ENCODE data around the gene ANKFN1.

Gene ANKFN1

GRCh38 chr17:56173958-56174835, 20.9 kb downstream of the ANKFN1 start:
- no peak for DNase-seq
- no peak overlapping the region for H3K4me3 ChIP-seq (ENCODE audit: low read length)
- H2AFZ ChIP-seq (ENCODE audit: low read length): no peak overlapping the region
- TF ChIP-seq CTCF (IDR thresholded peaks at IDR 0.05; ENCODE audit: low read length) (no peak), EZH2 (optimal IDR thresholded peaks at IDR 0.05; ENCODE audit: low read depth, low read length) (no peak), EZH2phosphoT487 (IDR thresholded peaks at IDR 0.05; ENCODE audit: low read length) (no peak)
- H3K9me2 ChIP-seq (replicated peaks; ENCODE audit: insufficient read depth, low read length): no peaks in the 10 kb centered on the region
- no peak overlapping the region for H3K27ac ChIP-seq (ENCODE audit: low read length)
- H3K4me2 ChIP-seq (ENCODE audit: low read depth, low read length): no peak overlapping the region
- no peaks in the 10 kb centered on the region for H3K9me3 ChIP-seq (replicated peaks; ENCODE audit: insufficient read depth, low read length)
- no peaks in the 10 kb centered on the region for H3K4me1 ChIP-seq (ENCODE audit: low read length)
- H3K9ac ChIP-seq (ENCODE audit: low read length): no peak overlapping the region
- H3F3A ChIP-seq (ENCODE audit: insufficient read depth, low read length): no peaks in the 10 kb centered on the region
- H3K36me3 ChIP-seq (replicated peaks; ENCODE audit: insufficient read depth, low read length): no peaks in the 10 kb centered on the region
- no peaks in the 10 kb centered on the region for H3K27me3 ChIP-seq (replicated peaks; ENCODE audit: insufficient read depth, low read length)
- H4K20me1 ChIP-seq (ENCODE audit: insufficient read depth, low read length): no peaks in the 10 kb centered on the region
- H3K79me2 ChIP-seq (ENCODE audit: low read length): no peaks in the 10 kb centered on the region

GRCh38 chr17:56175299-56175955, 22.2 kb downstream of the ANKFN1 start:
- H4K20me1 ChIP-seq (ENCODE audit: insufficient read depth, low read length): no peaks in the 10 kb centered on the region
- H3K9me2 ChIP-seq (replicated peaks; ENCODE audit: insufficient read depth, low read length): no peaks in the 10 kb centered on the region
- no peaks in the 10 kb centered on the region for H3K4me1 ChIP-seq (ENCODE audit: low read length)
- no peaks in the 10 kb centered on the region for H3K9me3 ChIP-seq (replicated peaks; ENCODE audit: insufficient read depth, low read length)
- no peak overlapping the region for H3K27ac ChIP-seq (ENCODE audit: low read length)
- H3K4me2 ChIP-seq (ENCODE audit: low read depth, low read length): no peak overlapping the region
- no peaks in the 10 kb centered on the region for H3K36me3 ChIP-seq (replicated peaks; ENCODE audit: insufficient read depth, low read length)
- no peak overlapping the region for H3K9ac ChIP-seq (ENCODE audit: low read length)
- no peak for DNase-seq
- TF ChIP-seq EZH2 (optimal IDR thresholded peaks at IDR 0.05; ENCODE audit: low read depth, low read length) (no peak), CTCF (IDR thresholded peaks at IDR 0.05; ENCODE audit: low read length) (no peak), EZH2phosphoT487 (IDR thresholded peaks at IDR 0.05; ENCODE audit: low read length) (no peak)
- no peak overlapping the region for H3K4me3 ChIP-seq (ENCODE audit: low read length)
- no peaks in the 10 kb centered on the region for H3K79me2 ChIP-seq (ENCODE audit: low read length)
- no peak overlapping the region for H2AFZ ChIP-seq (ENCODE audit: low read length)
- H3K27me3 ChIP-seq (replicated peaks; ENCODE audit: insufficient read depth, low read length): no peaks in the 10 kb centered on the region
- H3F3A ChIP-seq (ENCODE audit: insufficient read depth, low read length): no peaks in the 10 kb centered on the region

- Histone ChIP-seq H3K79me2 (ENCODE audit: low read length) (no peaks in the 10 kb centered on the region), H3K27ac (ENCODE audit: low read length) (no peak overlapping the region), H3K4me2 (ENCODE audit: low read depth, low read length) (no peak overlapping the region), H3K4me1 (ENCODE audit: low read length) (no peaks in the 10 kb centered on the region), H3K27me3 (replicated peaks; ENCODE audit: insufficient read depth, low read length) (no peaks in the 10 kb centered on the region), H3K9ac (ENCODE audit: low read length) (no peak overlapping the region), H3K9me2 (replicated peaks; ENCODE audit: insufficient read depth, low read length) (no peaks in the 10 kb centered on the region), H3K4me3 (ENCODE audit: low read length) (no peak overlapping the region), H3F3A (ENCODE audit: insufficient read depth, low read length) (no peaks in the 10 kb centered on the region), H2AFZ (ENCODE audit: low read length) (no peak overlapping the region), H3K36me3 (replicated peaks; ENCODE audit: insufficient read depth, low read length) (no peaks in the 10 kb centered on the region), H4K20me1 (ENCODE audit: insufficient read depth, low read length) (no peaks in the 10 kb centered on the region), H3K9me3 (replicated peaks; ENCODE audit: insufficient read depth, low read length) (no peaks in the 10 kb centered on the region)
- TF ChIP-seq EZH2 (optimal IDR thresholded peaks at IDR 0.05; ENCODE audit: low read depth, low read length): no peak
- no peak for TF ChIP-seq CTCF (IDR thresholded peaks at IDR 0.05; ENCODE audit: low read length)
- DNase-seq: no peak
Measured at GRCh38 chr17:56176091-56176490, 22.8 kb downstream of the ANKFN1 start.

All from MM.1S (cell line).